ENCODE data around the gene LVRN. TPM values are rescaled to one million over a fixed set of nuclear protein-coding genes. Genes with fewer than 3 reads are reported as not detected.

LVRN gene
- total RNA-seq, 1 experiment from 2014 or later: 0.06 TPM

Other genes starting within 250 kb of the LVRN start
- 10.7 and 15.9 TPM in 2 replicates for gene CDO1, start 145.8 kb upstream of the LVRN start, total RNA-seq (2014; rRNA removed; shearing (Covaris generic))
- 64.1 and 87.3 TPM in 2 replicates for gene ATG12, start 120.9 kb upstream of the LVRN start, total RNA-seq (2014; rRNA removed; shearing (Covaris generic))
- gene AP3S1, start 120.5 kb upstream of the LVRN start, total RNA-seq (2014; rRNA removed; shearing (Covaris generic)): 109 and 194 TPM in 2 replicates
- 1.3 TPM in 1 of 2 replicates, not detected in the other for gene ARL14EPL, start 70.0 kb downstream of the LVRN start, total RNA-seq (2014; rRNA removed; shearing (Covaris generic))
- 43.1 and 49.3 TPM in 2 replicates for gene COMMD10, start 122.5 kb downstream of the LVRN start, total RNA-seq (2014; rRNA removed; shearing (Covaris generic))